Right lobe of liver (tissue), 6 donors: ENCODE measurements around the gene FBLIM1. TPM values are rescaled to one million over a fixed set of nuclear protein-coding genes. Genes with fewer than 3 reads are reported as not detected.

Experiments used
- ATAC-seq, 4 donors: fragments of 200-7000 bp; cut with Tn5 transposase; one replicate each; pipeline ENCODE4 v1.9.1; 2020; ENCODE audit warnings: mild to moderate bottlenecking in 4 of 4, moderate library complexity in 4 of 4
- DNase-seq, 3 donors: peaks; one replicate each; pipeline ENCODE4 v3.0.0-alpha.2; 2020
- H3K27ac ChIP-seq, 3 donors: fragments of 200-600 bp; one replicate each; pipeline ENCODE4 v1.8.0; 2022
- H3K27me3 ChIP-seq, 2 donors: fragments of 200-600 bp; one replicate each; pipeline ENCODE4 v1.8.0; 2022
- H3K36me3 ChIP-seq, 4 donors: fragments of 200-600 bp; sonication (generic) in 1 of 4; one replicate each; pipeline versions ENCODE4 v1.5.1 to v1.8.0; 2017 to 2022; ENCODE audit warnings: control low read depth in 1 of 4
- H3K4me1 ChIP-seq, 4 donors: fragments of 200-600 bp; sonication (generic) in 1 of 4; one replicate each; pipeline versions ENCODE4 v1.5.1 to v1.8.0; 2017 to 2022; ENCODE audit warnings: control low read depth in 1 of 4
- H3K4me3 ChIP-seq, 3 donors: fragments of 200-600 bp; one replicate each; pipeline ENCODE4 v1.8.0; 2022
- H3K9me3 ChIP-seq, 4 donors: fragments of 200-600 bp; sonication (generic) in 1 of 4; one replicate each; pipeline versions ENCODE4 v1.5.1 to v1.8.0; 2017 to 2022; ENCODE audit warnings: control low read depth in 1 of 4
- CTCF ChIP-seq, 4 donors: fragments of 200-600 bp in 3 of 4; fragments of 450-650 bp in 1 of 4; IDR thresholded peaks; one replicate each; pipeline versions ENCODE4 v1.5.1 to v1.8.0; 2016 to 2022; ENCODE audit warnings: antibody characterized with exemption in 4 of 4, mild to moderate bottlenecking in 2 of 4
- POLR2A ChIP-seq: fragments of 450-650 bp; IDR thresholded peaks from one replicate; pipeline ENCODE4 v1.6.1; 2017; ENCODE audit warnings: antibody characterized with exemption, mild to moderate bottlenecking
- WGBS: methylation state at CpG from one replicate; pipeline ENCODE4 v1.1.6; 2018; ENCODE audit warnings: low coverage, low lambda C conversion rate; ENCODE audit not compliant: insufficient coverage; ENCODE audit errors: missing lambda C conversion rate; 5-methylcytosine and 5-hydroxymethylcytosine counted together
- intact Hi-C, 2 donors: fragments of 100-400 bp; cut with DNase I; formaldehyde crosslinking; loops; one replicate each; pipeline versions ENCODE4 v1.11.2 to v1.14.1; 2022
- long read RNA-seq: library from polyadenylated mRNA; unstranded; transcript quantifications from one replicate; pipeline ENCODE4 v2.0.0, GENCODE V29; 2019
- total RNA-seq, 6 experiments: library from RNA; depleted of rRNA in 2 of 6; stranded (reverse); fragments of >200 nt in 2 of 6; fragmentation: NEBNext Ultra II Directional in 3 of 6; extraction: Animal tissue kit (Norgen Biotek cat#: 25700) in 3 of 6; gene quantifications; one replicate each; pipeline versions ENCODE4 v1.1.0 to v1.2.4, GENCODE V29; 2016 to 2023
- donor health status: DM: no; HTN: yes; CAD: no.
- donor health status: DM: no; HTN: no; CAD: no.
- donor health status: DM: no; HTN: no; CAD: no.
- donor health status: DM: no; HTN: yes; CAD: no.
- donor health status: DM: no; HTN: yes; CAD: no.

FBLIM1 gene
- total RNA-seq = 10 to 100 TPM in 1 of 6 experiments, 1 to 10 TPM in 5; 4.0 to 13.1 (median 6.0) TPM
- long read RNA-seq, partial matches to known transcripts = 0 of 1 reads
- long read RNA-seq, other reads (novel, unspliced or antisense) = 1 of 1 reads

GRCh38 chr1:15758343-15758931, at the start of gene FBLIM1:
FBLIM1 (plus strand) TSS chr1:15758795; CDS start chr1:15764984, 6,189 bp downstream.
- ATAC-seq = peak in 3 of 4 donors; percentile 9 to 16 (median 14)
- DNase-seq = no peak
- H3K36me3 ChIP-seq = no peaks in the 10 kb centered on the region
- H3K4me1 ChIP-seq = peaks cover 0 to 6% (median 0%) of the 10 kb centered on the region in 4 donors
- H3K9me3 ChIP-seq = no peaks in the 10 kb centered on the region
- 7% methylated on average over 14 of the region's 58 CpGs for WGBS
- peak within 1 kb of the TSS; percentile 36 to 55 (median 52) for H3K4me3 ChIP-seq
- TF ChIP-seq CTCF (IDR thresholded peaks at IDR 0.05) (no peak), POLR2A (no peak)
- no peaks in the 10 kb centered on the region for H3K27me3 ChIP-seq
- intact Hi-C loops = no loop called here
- peak within 1 kb of the TSS in 2 of 3 donors; percentile 24 to 49 for H3K27ac ChIP-seq

GRCh38 chr1:15709226-15709625, 49.4 kb upstream of the FBLIM1 start:
- TF ChIP-seq CTCF (IDR thresholded peaks at IDR 0.05) (no peak), POLR2A (no peak)
- Histone ChIP-seq H3K4me1 (no peaks in the 10 kb centered on the region), H3K27ac (no peak overlapping the region), H3K4me3 (no peak overlapping the region), H3K9me3 (no peaks in the 10 kb centered on the region), H3K27me3 (no peaks in the 10 kb centered on the region), H3K36me3 (no peaks in the 10 kb centered on the region)
- WGBS = 100% methylated on average over 4 of the region's 4 CpGs
- ATAC-seq (no peak), DNase-seq (no peak)
- intact Hi-C loops = no loop called here

- no peaks in the 10 kb centered on the region for H3K27me3 ChIP-seq
- WGBS = 81% methylated on average over 4 of the region's 4 CpGs
- no peak for ATAC-seq
- TF ChIP-seq CTCF (IDR thresholded peaks at IDR 0.05) (no peak), POLR2A (no peak)
- H3K9me3 ChIP-seq = no peaks in the 10 kb centered on the region
- H3K4me3 ChIP-seq = no peak overlapping the region
- H3K27ac ChIP-seq = no peak overlapping the region
- peaks cover 0 to 2% (median 0%) of the 10 kb centered on the region in 4 donors for H3K4me1 ChIP-seq
- peaks cover 0 to 10% (median under 1%) of the 10 kb centered on the region in 4 donors for H3K36me3 ChIP-seq
- DNase-seq = no peak
- intact Hi-C loops = no loop called here
Observed at GRCh38 chr1:15712168-15712567, 46.4 kb upstream of the FBLIM1 start.

- Histone ChIP-seq H3K36me3 (peaks cover 0 to 11% (median under 1%) of the 10 kb centered on the region in 4 donors), H3K4me1 (peaks cover 0 to 21% (median 11%) of the 10 kb centered on the region in 4 donors), H3K9me3 (no peaks in the 10 kb centered on the region), H3K4me3 (no peak overlapping the region), H3K27me3 (no peaks in the 10 kb centered on the region), H3K27ac (no peak overlapping the region)
- TF ChIP-seq POLR2A = no peak
- no peak for TF ChIP-seq CTCF (IDR thresholded peaks at IDR 0.05)
- ATAC-seq = no peak
- intact Hi-C loops = no loop called here
- 73% methylated on average over 3 of the region's 4 CpGs for WGBS
- DNase-seq = no peak
Observed at GRCh38 chr1:15714406-15715136, 44.0 kb upstream of the FBLIM1 start.
